Dedifferentiated amniotic fluid mesenchymal stem cell (primary cell): Measurements from ENCODE around the gene RAB25.
"Not testable (repeated sequence)": the region's sequence is repeated elsewhere in the genome, so short reads cannot be mapped to it uniquely, and the experiment has no call there.

Experiments used
- DNase-seq: peaks from one replicate; pipeline ENCODE4 v3.0.0-alpha.2; 2016; ENCODE audit errors: extremely low spot score

The RAB25 gene

GRCh38 chr1:156102633-156103511 lies 41.9 kb downstream of the RAB25 start:
- no peak for DNase-seq

- DNase-seq, result peak; percentile 74
Measured at GRCh38 chr1:156103521-156103947, 42.6 kb downstream of the RAB25 start.

- DNase-seq, result peak; percentile 94
Measured at GRCh38 chr1:156104065-156104810, 43.3 kb downstream of the RAB25 start.

- peak; percentile 63 for DNase-seq
Measured at GRCh38 chr1:156104861-156105832, 44.2 kb downstream of the RAB25 start.

GRCh38 chr1:156106624-156107488 lies 45.9 kb downstream of the RAB25 start:
- peak; percentile 54 for DNase-seq

- no peak for DNase-seq
Measured at GRCh38 chr1:156108057-156108456, 47.1 kb downstream of the RAB25 start.

- no peak for DNase-seq
Measured at GRCh38 chr1:156108664-156109241, 47.8 kb downstream of the RAB25 start.

- DNase-seq, result no peak
Measured at GRCh38 chr1:156110252-156110651, 49.3 kb downstream of the RAB25 start.

GRCh38 chr1:156111355-156111962 lies 50.5 kb downstream of the RAB25 start:
- DNase-seq, result no peak

GRCh38 chr1:156112276-156113137 lies 51.5 kb downstream of the RAB25 start:
- no peak for DNase-seq

GRCh38 chr1:156113282-156113950 lies 52.5 kb downstream of the RAB25 start:
- peak; percentile 65 for DNase-seq

- DNase-seq, result peak; percentile 96
Measured at GRCh38 chr1:156114101-156114918, 53.4 kb downstream of the RAB25 start, which contains the start of gene LMNA. LMNA (plus strand) TSS chr1:156114711; CDS start chr1:156114919, 208 bp downstream.

- DNase-seq, result no peak
Measured at GRCh38 chr1:156114919-156115513, 54.1 kb downstream of the RAB25 start.

- DNase-seq, result peak; percentile 27
Measured at GRCh38 chr1:156115514-156116374, 54.8 kb downstream of the RAB25 start.

GRCh38 chr1:156116731-156117130 lies 55.8 kb downstream of the RAB25 start:
- not testable (repeated sequence) for DNase-seq
